HCT116 (cell line): Measurements from ENCODE around the gene WWP2. TPM values are rescaled to one million over a fixed set of nuclear protein-coding genes. Genes with fewer than 3 reads are reported as not detected.

Experiments
- ATAC-seq: fragments of 200-7000 bp; cut with Tn5 transposase; 2 replicates; pipeline ENCODE4 v1.9.1; 2020; ENCODE audit warnings: mild to moderate bottlenecking, moderate library complexity
- BruUV-seq: library from RNA; stranded (reverse); fragments of 400-500 nt; replicated peaks from 2 replicates; lab custom pipeline; 2021; lab: Mats Ljungman, UMichigan
- CTCF ChIA-PET: fragments of 300-600 bp; sonication (Branson Sonifier 250); formaldehyde crosslinking; loops from one replicate; lab custom pipeline; 2021; ENCODE audit warnings: antibody characterized with exemption; lab: Charles Lee
- POLR2A ChIA-PET: fragments of 300-600, 350-600 bp; sonication (Branson Sonifier 250); formaldehyde crosslinking; loops from one replicate; lab custom pipeline; 2021; ENCODE audit warnings: antibody characterized with exemption; lab: Charles Lee
- RAD21 ChIA-PET, 2 experiments: fragments of 300-600 bp; sonication (Branson Sonifier 250); formaldehyde crosslinking; loops; one replicate each; lab custom pipeline; 2023; ENCODE audit warnings: low total read pairs in 2 of 2; ENCODE audit not compliant: uncharacterized antibody in 2 of 2, unreplicated experiment in 2 of 2, low non-redundant PET in 1 of 2; lab: Charles Lee
- DNase-seq: peaks from one replicate; pipeline ENCODE4 v3.0.0-alpha.2; 2010; ENCODE audit warnings: low read depth, low spot score
- H2AFZ ChIP-seq: fragments of 200-600 bp; shearing (Covaris generic), sonication (generic); 2 replicates; pipeline ENCODE4 v1.6.1; 2017; ENCODE audit warnings: low read depth, mixed run types, mixed read lengths, antibody characterized with exemption, low read length; ENCODE audit not compliant: poor library complexity, severe bottlenecking
- H3K27ac ChIP-seq: 2 replicates; pipeline ENCODE4 v1.5.1; 2012; ENCODE audit warnings: low read depth, low read length
- H3K27me3 ChIP-seq: fragments of 200-600 bp; sonication (generic); 2 replicates; pipeline ENCODE4 v1.6.1; 2016; ENCODE audit warnings: mixed run types, low read length, mixed read lengths; ENCODE audit not compliant: insufficient read depth
- H3K36me3 ChIP-seq, 2 experiments: fragments of 200-500 bp in 1 of 2; fragments of 200-600 bp in 1 of 2; sonication (Bioruptor generic) in 1 of 2; sonication (generic) in 1 of 2; 2 replicates each; pipeline versions ENCODE4 v1.5.1 to v1.6.1; 2014 to 2016; ENCODE audit warnings: low read length in 2 of 2, inconsistent platforms in 1 of 2, mixed read lengths in 1 of 2, mixed run types in 1 of 2; ENCODE audit not compliant: insufficient read depth in 2 of 2, control insufficient read depth in 1 of 2
- H3K4me1 ChIP-seq, 2 experiments: fragments of 200-600 bp in 1 of 2; sonication (generic) in 1 of 2; 2 replicates each; pipeline versions ENCODE4 v1.5.1 to v1.6.1; 2012 to 2017; ENCODE audit warnings: low read length in 2 of 2, inconsistent platforms in 1 of 2, mild to moderate bottlenecking in 1 of 2, mixed read lengths in 1 of 2, mixed run types in 1 of 2, moderate library complexity in 1 of 2; ENCODE audit not compliant: insufficient read depth in 2 of 2, control insufficient read depth in 1 of 2
- H3K4me2 ChIP-seq: fragments of 200-600 bp; sonication (generic); 2 replicates; pipeline ENCODE4 v1.6.1; 2017; ENCODE audit warnings: mixed run types, low read length, mixed read lengths
- H3K4me3 ChIP-seq, 2 experiments: fragments of 200-600 bp in 1 of 2; sonication (generic) in 1 of 2; replicated peaks in 1 of 2; 2 replicates each; pipeline ENCODE4 v1.5.1; 2011 to 2016; ENCODE audit warnings: low read length in 2 of 2, control low read depth in 1 of 2, low read depth in 1 of 2, mild to moderate bottlenecking in 1 of 2, mixed read lengths in 1 of 2, mixed run types in 1 of 2
- H3K79me2 ChIP-seq: fragments of 200-600 bp; sonication (generic); 2 replicates; pipeline ENCODE4 v1.6.1; 2017; ENCODE audit warnings: mild to moderate bottlenecking, mixed run types, low read length, moderate library complexity, mixed read lengths; ENCODE audit not compliant: insufficient read depth
- H3K9ac ChIP-seq: fragments of 200-600 bp; sonication (generic); 2 replicates; pipeline ENCODE4 v1.6.1; 2016; ENCODE audit warnings: low read length, mixed read lengths
- H3K9me2 ChIP-seq: fragments of 200-600 bp; sonication (generic), shearing (Covaris generic); 2 replicates; pipeline ENCODE4 v1.6.1; 2017; ENCODE audit warnings: mixed run types, mild to moderate bottlenecking, moderate library complexity; ENCODE audit not compliant: insufficient read depth
- H3K9me3 ChIP-seq, 2 experiments: fragments of 200-500 bp in 1 of 2; fragments of 200-600 bp in 1 of 2; sonication (Bioruptor generic) in 1 of 2; sonication (generic) in 1 of 2; 2 replicates each; pipeline ENCODE4 v1.6.1; 2014 to 2017; ENCODE audit warnings: low read length in 2 of 2, mixed read lengths in 2 of 2, inconsistent platforms in 1 of 2, low read depth in 1 of 2, mild to moderate bottlenecking in 1 of 2, mixed run types in 1 of 2, moderate library complexity in 1 of 2; ENCODE audit not compliant: control insufficient read depth in 1 of 2, insufficient read depth in 1 of 2
- H4K20me1 ChIP-seq: fragments of 200-600 bp; sonication (generic), shearing (Covaris generic); 2 replicates; pipeline ENCODE4 v1.6.1; 2017; ENCODE audit warnings: mixed run types, mild to moderate bottlenecking, moderate library complexity; ENCODE audit not compliant: insufficient read depth
- EGR1 ChIP-seq: IDR thresholded peaks from 2 replicates; pipeline ENCODE4 v1.6.1; 2012; ENCODE audit warnings: low read depth
- EZH2 ChIP-seq: fragments of 200-600 bp; sonication (generic); IDR thresholded peaks from 2 replicates; pipeline ENCODE4 v1.6.1; 2017; ENCODE audit warnings: antibody characterized with exemption, mixed run types
- EZH2phosphoT487 ChIP-seq: fragments of 200-600 bp; IDR thresholded peaks from 2 replicates; pipeline ENCODE4 v1.6.1; 2018; ENCODE audit warnings: antibody characterized with exemption, borderline replicate concordance
- FOSL1 ChIP-seq: IDR thresholded peaks from 2 replicates; pipeline ENCODE4 v1.6.1; 2012; ENCODE audit warnings: low read depth
- MAX ChIP-seq: IDR thresholded peaks from 2 replicates; pipeline ENCODE4 v1.6.1; 2012
- POLR2A ChIP-seq: IDR thresholded peaks from 2 replicates; pipeline ENCODE4 v1.7.0; 2011; ENCODE audit warnings: borderline replicate concordance; ENCODE audit not compliant: insufficient read depth, insufficient read length; ENCODE audit errors: extremely low read depth
- POLR2AphosphoS5 ChIP-seq: IDR thresholded peaks from 2 replicates; pipeline ENCODE4 v1.6.1; 2011; ENCODE audit warnings: mild to moderate bottlenecking, low read depth, low read length, moderate library complexity
- RAD21 ChIP-seq: IDR thresholded peaks from 2 replicates; pipeline ENCODE4 v1.6.1; 2012; ENCODE audit warnings: low read depth, mild to moderate bottlenecking
- SIN3A ChIP-seq: IDR thresholded peaks from 2 replicates; pipeline ENCODE4 v1.6.1; 2012; ENCODE audit warnings: low read depth
- SP1 ChIP-seq: IDR thresholded peaks from 2 replicates; pipeline ENCODE4 v1.6.1; 2012; ENCODE audit warnings: low read depth
- TCF7L2 ChIP-seq: IDR thresholded peaks from 2 replicates; pipeline ENCODE4 v1.7.0; 2011; ENCODE audit warnings: borderline replicate concordance, inconsistent platforms; ENCODE audit not compliant: insufficient read depth, insufficient read length; ENCODE audit errors: extremely low read depth
- YY1 ChIP-seq: IDR thresholded peaks from 2 replicates; pipeline ENCODE4 v1.6.1; 2011; ENCODE audit warnings: low read length, low read depth, moderate library complexity, mild to moderate bottlenecking; ENCODE audit not compliant: insufficient replicate concordance; ENCODE audit errors: extremely low read depth
- ZFX ChIP-seq: fragments of 450-650 bp; IDR thresholded peaks from 2 replicates; pipeline ENCODE4 v1.6.1; 2017
- ZNF274 ChIP-seq: fragments of 200-500 bp; sonication (Bioruptor generic); IDR thresholded peaks from 2 replicates; pipeline ENCODE4 v1.6.1; 2014; ENCODE audit warnings: mild to moderate bottlenecking, low read depth, low read length, inconsistent platforms
- intact Hi-C: fragments of 100-400 bp; cut with micrococcal nuclease; formaldehyde crosslinking; loops from 2 replicates; pipeline ENCODE4 v1.10.0; 2022
- total RNA-seq: library from RNA; stranded (reverse); gene quantifications from one replicate; pipeline ENCODE4 v1.2.1, GENCODE V29; 2021; ENCODE audit not compliant: unreplicated experiment
- TF ChIP-seq, protein P1 (sequence below): IDR thresholded peaks from 2 replicates; pipeline ENCODE4 v1.6.1; 2011; ENCODE audit warnings: mild to moderate bottlenecking, low read length, moderate library complexity; ENCODE audit not compliant: insufficient replicate concordance; ENCODE audit errors: extremely low read depth
- TF ChIP-seq, protein P2 (sequence below): IDR thresholded peaks from 2 replicates; pipeline ENCODE4 v1.6.1; 2012
- TF ChIP-seq, protein P3 (sequence below): IDR thresholded peaks from 2 replicates; pipeline ENCODE4 v1.6.1; 2012; ENCODE audit warnings: low read depth

WWP2 gene
- total RNA-seq, 1 experiment from 2014 or later: 44.2 TPM

DNA sequence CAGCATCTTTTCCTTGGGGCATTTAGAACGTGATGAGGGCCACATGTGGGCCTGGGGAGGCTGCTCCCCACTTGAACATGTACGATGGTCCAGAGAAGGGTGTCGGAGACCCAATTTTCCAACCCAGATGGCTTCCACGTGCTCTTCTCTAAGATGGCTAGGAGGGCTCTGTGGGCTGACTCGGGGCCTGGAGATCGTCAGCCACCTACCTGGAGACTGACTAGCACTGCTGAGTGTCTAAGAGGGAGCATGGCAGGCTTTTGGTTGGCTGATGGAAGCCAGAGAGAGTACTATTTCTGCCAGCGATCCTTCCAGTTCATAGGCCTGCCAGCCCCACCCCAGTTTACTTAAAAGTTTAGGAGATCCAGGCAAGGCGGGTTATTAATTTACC lies 128.8 kb downstream of the WWP2 start:
- Histone ChIP-seq H3K4me3 (no peak overlapping the region), H3K9ac (no peak overlapping the region), H4K20me1 (no peaks in the 10 kb centered on the region), H3K9me2 (no peaks in the 10 kb centered on the region), H3K27me3 (no peaks in the 10 kb centered on the region), H3K9me3 (no peaks in the 10 kb centered on the region), H3K27ac (no peak overlapping the region), H3K4me1 (no peaks in the 10 kb centered on the region), H3K4me2 (no peak overlapping the region), H3K79me2 (no peaks in the 10 kb centered on the region), H2AFZ (no peak overlapping the region), H3K36me3 (no peaks in the 10 kb centered on the region)
- ATAC-seq (no peak), DNase-seq (no peak)
- BruUV-seq: no TSS peak
- no peak for TF ChIP-seq SIN3A
- TF ChIP-seq YY1: no peak
- no peak for TF ChIP-seq EZH2phosphoT487
- TF ChIP-seq ZFX: no peak
- no peak for TF ChIP-seq POLR2A
- TF ChIP-seq, protein P1, sequence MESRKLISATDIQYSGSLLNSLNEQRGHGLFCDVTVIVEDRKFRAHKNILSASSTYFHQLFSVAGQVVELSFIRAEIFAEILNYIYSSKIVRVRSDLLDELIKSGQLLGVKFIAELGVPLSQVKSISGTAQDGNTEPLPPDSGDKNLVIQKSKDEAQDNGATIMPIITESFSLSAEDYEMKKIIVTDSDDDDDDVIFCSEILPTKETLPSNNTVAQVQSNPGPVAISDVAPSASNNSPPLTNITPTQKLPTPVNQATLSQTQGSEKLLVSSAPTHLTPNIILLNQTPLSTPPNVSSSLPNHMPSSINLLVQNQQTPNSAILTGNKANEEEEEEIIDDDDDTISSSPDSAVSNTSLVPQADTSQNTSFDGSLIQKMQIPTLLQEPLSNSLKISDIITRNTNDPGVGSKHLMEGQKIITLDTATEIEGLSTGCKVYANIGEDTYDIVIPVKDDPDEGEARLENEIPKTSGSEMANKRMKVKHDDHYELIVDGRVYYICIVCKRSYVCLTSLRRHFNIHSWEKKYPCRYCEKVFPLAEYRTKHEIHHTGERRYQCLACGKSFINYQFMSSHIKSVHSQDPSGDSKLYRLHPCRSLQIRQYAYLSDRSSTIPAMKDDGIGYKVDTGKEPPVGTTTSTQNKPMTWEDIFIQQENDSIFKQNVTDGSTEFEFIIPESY: no peak
- no peak for TF ChIP-seq TCF7L2
- TF ChIP-seq, protein P2, sequence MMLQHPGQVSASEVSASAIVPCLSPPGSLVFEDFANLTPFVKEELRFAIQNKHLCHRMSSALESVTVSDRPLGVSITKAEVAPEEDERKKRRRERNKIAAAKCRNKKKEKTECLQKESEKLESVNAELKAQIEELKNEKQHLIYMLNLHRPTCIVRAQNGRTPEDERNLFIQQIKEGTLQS: no peak
- TF ChIP-seq MAX: no peak
- no peak for TF ChIP-seq RAD21
- TF ChIP-seq, protein P3, sequence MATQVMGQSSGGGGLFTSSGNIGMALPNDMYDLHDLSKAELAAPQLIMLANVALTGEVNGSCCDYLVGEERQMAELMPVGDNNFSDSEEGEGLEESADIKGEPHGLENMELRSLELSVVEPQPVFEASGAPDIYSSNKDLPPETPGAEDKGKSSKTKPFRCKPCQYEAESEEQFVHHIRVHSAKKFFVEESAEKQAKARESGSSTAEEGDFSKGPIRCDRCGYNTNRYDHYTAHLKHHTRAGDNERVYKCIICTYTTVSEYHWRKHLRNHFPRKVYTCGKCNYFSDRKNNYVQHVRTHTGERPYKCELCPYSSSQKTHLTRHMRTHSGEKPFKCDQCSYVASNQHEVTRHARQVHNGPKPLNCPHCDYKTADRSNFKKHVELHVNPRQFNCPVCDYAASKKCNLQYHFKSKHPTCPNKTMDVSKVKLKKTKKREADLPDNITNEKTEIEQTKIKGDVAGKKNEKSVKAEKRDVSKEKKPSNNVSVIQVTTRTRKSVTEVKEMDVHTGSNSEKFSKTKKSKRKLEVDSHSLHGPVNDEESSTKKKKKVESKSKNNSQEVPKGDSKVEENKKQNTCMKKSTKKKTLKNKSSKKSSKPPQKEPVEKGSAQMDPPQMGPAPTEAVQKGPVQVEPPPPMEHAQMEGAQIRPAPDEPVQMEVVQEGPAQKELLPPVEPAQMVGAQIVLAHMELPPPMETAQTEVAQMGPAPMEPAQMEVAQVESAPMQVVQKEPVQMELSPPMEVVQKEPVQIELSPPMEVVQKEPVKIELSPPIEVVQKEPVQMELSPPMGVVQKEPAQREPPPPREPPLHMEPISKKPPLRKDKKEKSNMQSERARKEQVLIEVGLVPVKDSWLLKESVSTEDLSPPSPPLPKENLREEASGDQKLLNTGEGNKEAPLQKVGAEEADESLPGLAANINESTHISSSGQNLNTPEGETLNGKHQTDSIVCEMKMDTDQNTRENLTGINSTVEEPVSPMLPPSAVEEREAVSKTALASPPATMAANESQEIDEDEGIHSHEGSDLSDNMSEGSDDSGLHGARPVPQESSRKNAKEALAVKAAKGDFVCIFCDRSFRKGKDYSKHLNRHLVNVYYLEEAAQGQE: no peak
- TF ChIP-seq EGR1: no peak
- no peak for TF ChIP-seq EZH2
- TF ChIP-seq ZNF274: no peak
- TF ChIP-seq POLR2AphosphoS5: no peak
- TF ChIP-seq FOSL1: no peak
- no peak for TF ChIP-seq SP1
- RAD21 ChIA-PET: no interaction called here
- CTCF ChIA-PET: no interaction called here
- intact Hi-C loops: no loop called here
- POLR2A ChIA-PET: no interaction called here
